ENCODE measurements around the gene RAPGEF3. TPM values are rescaled to one million over a fixed set of nuclear protein-coding genes. Genes with fewer than 3 reads are reported as not detected.

The RAPGEF3 gene
- total RNA-seq, 3 donors from 2014 or later, result 40.6 to 87.8 (median 60.3) TPM

DNA sequence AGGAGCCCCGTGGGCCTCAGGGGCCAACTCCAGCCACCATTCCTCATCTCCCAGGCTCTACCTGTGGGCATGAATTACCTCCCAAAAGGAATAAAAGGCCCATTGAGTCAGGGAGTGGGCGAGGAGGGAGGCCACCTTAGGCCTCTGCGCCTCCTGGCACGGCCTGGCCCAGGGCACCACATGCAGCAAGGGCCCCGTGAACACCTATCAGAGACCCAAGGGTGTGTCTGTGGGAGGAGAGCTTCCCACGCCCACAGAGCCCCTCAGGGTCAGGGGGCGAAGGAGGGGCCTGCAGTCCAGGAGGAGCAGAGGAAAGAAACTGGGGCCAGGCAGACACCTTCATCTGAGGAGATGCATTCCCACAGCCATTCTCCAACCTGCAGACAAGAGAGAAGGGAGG, 12.2 kb downstream of the RAPGEF3 start:
- peaks cover 0 to 5% of the 10 kb centered on the region in 2 donors for H3K4me1 ChIP-seq
- TF ChIP-seq, protein P1, sequence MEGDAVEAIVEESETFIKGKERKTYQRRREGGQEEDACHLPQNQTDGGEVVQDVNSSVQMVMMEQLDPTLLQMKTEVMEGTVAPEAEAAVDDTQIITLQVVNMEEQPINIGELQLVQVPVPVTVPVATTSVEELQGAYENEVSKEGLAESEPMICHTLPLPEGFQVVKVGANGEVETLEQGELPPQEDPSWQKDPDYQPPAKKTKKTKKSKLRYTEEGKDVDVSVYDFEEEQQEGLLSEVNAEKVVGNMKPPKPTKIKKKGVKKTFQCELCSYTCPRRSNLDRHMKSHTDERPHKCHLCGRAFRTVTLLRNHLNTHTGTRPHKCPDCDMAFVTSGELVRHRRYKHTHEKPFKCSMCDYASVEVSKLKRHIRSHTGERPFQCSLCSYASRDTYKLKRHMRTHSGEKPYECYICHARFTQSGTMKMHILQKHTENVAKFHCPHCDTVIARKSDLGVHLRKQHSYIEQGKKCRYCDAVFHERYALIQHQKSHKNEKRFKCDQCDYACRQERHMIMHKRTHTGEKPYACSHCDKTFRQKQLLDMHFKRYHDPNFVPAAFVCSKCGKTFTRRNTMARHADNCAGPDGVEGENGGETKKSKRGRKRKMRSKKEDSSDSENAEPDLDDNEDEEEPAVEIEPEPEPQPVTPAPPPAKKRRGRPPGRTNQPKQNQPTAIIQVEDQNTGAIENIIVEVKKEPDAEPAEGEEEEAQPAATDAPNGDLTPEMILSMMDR (IDR thresholded peaks at IDR 0.05), result no peak
- TF ChIP-seq POLR2A (IDR thresholded peaks at IDR 0.05) (no peak), POLR2AphosphoS5 (IDR thresholded peaks at IDR 0.05) (no peak)
- intact Hi-C loops (cut with DNase I; ENCODE audit: low total_unique reads), result no loop called here

DNA sequence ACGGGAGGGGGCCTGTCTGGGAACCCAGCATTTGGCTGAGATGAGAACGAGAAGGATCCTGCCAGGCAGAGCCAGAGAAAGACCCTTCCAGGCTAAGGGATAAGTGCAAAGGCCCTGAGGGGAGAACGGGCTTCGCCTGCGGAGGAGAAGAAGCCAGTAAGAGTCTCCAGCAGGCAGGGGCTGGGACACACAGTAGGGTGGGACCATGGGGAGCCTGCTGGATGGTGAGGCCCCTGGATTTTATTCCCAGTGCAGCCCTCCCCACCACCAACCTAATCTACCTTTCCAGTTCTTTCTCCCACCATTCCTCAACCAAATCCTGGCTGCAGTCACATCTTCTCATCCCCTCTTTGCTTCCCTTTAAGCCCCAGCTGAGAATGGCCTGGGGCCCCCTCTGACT, 12.6 kb downstream of the RAPGEF3 start:
- Histone ChIP-seq H3K27ac (peak overlapping the region in 1 of 2 donors; percentile 19), H3K4me1 (peaks cover 0 to 9% of the 10 kb centered on the region in 2 donors), H3K36me3 (no peaks in the 10 kb centered on the region), H3K27me3 (no peaks in the 10 kb centered on the region), H3K9me3 (no peaks in the 10 kb centered on the region), H3K4me3 (no peak overlapping the region)
- intact Hi-C loops (cut with DNase I; ENCODE audit: low total_unique reads), result no loop called here
- DNase-seq (ENCODE audit: low spot score in 2 of 2), result no peak
- TF ChIP-seq, protein P1 (IDR thresholded peaks at IDR 0.05), result no peak
- TF ChIP-seq POLR2AphosphoS5 (IDR thresholded peaks at IDR 0.05) (no peak), POLR2A (IDR thresholded peaks at IDR 0.05) (no peak)

More for the DNA sequence above, 12.2 kb downstream of the RAPGEF3 start:
- no peak for DNase-seq (ENCODE audit: low spot score in 2 of 2)
- Histone ChIP-seq H3K27me3 (no peaks in the 10 kb centered on the region), H3K36me3 (no peaks in the 10 kb centered on the region), H3K4me3 (no peak overlapping the region), H3K9me3 (no peaks in the 10 kb centered on the region), H3K27ac (peak overlapping the region in 1 of 2 donors; percentile 19)

DNA sequence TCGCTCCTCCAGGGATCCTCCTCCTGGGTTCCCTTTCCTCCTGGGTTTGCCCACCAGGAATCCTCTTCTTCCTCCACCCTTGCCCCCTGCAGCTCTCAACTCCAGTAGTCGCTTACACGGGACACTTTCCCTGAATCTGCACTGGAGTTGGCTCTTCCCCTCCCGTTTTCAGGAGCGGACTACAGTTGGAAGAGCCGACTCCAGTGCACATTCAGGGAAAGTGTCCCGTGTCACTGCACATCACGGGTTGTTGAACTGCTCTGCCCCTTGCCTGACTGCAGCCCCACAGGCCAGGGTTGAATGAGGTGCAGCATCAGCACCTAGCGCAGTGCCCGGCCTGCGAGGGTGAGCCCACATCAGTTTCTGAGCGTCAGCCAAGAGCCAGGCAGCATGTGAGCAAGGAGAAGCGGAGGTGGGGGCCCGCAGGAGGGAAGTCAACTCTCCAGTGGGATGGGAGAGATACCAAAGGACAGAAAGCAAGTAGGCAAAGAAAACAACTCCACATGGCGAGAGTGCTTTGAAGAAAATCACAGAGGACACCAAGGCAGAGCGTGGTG, 13.1 kb downstream of the RAPGEF3 start:
- DNase-seq (ENCODE audit: low spot score in 2 of 2), result no peak
- no peak overlapping the region for H3K27ac ChIP-seq
- H3K4me1 ChIP-seq, result peaks cover 0 to 9% of the 10 kb centered on the region in 2 donors
- intact Hi-C loops (cut with DNase I; ENCODE audit: low total_unique reads), result no loop called here
- no peaks in the 10 kb centered on the region for H3K9me3 ChIP-seq
- no peaks in the 10 kb centered on the region for H3K36me3 ChIP-seq
- no peak overlapping the region for H3K4me3 ChIP-seq
- no peaks in the 10 kb centered on the region for H3K27me3 ChIP-seq
- TF ChIP-seq POLR2A (IDR thresholded peaks at IDR 0.05) (no peak), POLR2AphosphoS5 (IDR thresholded peaks at IDR 0.05) (no peak)
- TF ChIP-seq, protein P1 (IDR thresholded peaks at IDR 0.05), result no peak

DNA sequence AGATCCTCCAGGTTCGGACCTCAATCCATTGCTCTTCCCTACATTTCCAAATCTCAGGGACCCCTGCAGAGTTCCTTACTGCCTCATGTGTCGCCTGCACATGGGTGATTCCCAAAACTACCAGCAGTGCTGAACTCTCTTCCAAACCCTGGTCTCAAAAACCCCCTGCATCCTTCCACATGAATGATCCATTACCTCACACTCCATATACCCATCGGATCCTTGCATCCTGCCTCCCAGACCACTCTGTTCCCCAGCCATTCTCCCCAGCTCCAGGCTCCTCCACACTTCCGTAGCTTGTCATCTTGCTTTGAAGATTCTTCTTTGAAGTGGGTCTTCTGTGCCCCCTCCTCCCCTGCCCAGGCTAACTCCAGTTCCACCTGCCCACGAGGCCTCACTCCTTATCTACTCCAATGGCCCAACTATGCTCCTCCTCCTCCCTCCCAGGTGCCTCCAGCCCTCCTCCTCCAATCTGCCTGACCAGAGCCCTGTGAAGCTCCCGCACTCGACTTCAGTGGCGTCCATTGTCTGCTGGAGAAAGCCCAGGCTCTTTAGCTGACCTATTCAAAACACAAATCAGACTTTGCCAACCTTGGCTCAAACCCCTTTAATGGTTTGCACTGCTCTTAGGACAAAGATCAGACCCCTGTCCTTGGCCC, 13.8 kb downstream of the RAPGEF3 start:
- H3K4me1 ChIP-seq, result peaks cover 0 to 9% of the 10 kb centered on the region in 2 donors
- TF ChIP-seq, protein P1 (IDR thresholded peaks at IDR 0.05), result no peak
- TF ChIP-seq POLR2A (IDR thresholded peaks at IDR 0.05) (no peak), POLR2AphosphoS5 (IDR thresholded peaks at IDR 0.05) (no peak)
- H3K9me3 ChIP-seq, result no peaks in the 10 kb centered on the region
- no peaks in the 10 kb centered on the region for H3K36me3 ChIP-seq
- no peak overlapping the region for H3K4me3 ChIP-seq
- no peak overlapping the region for H3K27ac ChIP-seq
- intact Hi-C loops (cut with DNase I; ENCODE audit: low total_unique reads), result loop anchor here (5.0 kb wide), 1 partner anchor 37 kb away; no protein-coding TSS in a partner anchor
- DNase-seq (ENCODE audit: low spot score in 2 of 2), result no peak
- no peaks in the 10 kb centered on the region for H3K27me3 ChIP-seq

DNA sequence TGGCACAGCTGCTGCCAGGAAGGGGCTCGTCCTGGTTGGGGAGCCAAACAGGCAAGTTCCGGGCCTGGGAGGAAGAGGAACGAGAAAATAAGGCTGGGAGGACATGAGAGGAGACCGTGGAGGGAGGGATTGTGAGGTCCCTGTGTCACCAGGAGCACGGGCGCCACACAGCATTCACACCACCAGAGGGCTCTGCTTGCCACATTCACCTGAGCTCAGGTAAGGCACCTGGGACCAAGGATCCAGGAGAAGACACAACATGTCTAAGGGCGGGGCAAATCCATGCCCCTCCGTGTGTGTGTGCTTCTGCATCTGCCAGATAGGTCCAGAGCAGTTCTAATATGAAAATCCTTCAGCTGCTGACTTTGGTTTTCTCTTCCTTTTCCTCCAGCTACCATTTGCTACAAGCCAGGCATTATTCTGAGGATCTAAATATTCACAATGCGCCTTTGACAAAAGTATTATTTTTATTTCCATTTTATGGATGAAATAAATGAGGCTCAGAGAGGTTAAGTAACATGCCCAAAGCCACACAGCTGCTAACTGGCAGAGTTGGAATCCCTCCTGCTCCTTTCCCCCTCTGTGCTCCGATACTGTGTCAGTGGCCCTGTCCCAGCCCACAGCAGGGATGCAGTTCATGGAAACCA, 14.6 kb downstream of the RAPGEF3 start:
- intact Hi-C loops (cut with DNase I; ENCODE audit: low total_unique reads), result loop anchor here (5.0 kb wide), 1 partner anchor 38 kb away; no protein-coding TSS in a partner anchor
- Histone ChIP-seq H3K27me3 (no peaks in the 10 kb centered on the region), H3K9me3 (no peaks in the 10 kb centered on the region), H3K4me3 (no peak overlapping the region), H3K36me3 (no peaks in the 10 kb centered on the region), H3K27ac (peak overlapping the region in 1 of 2 donors; percentile 12), H3K4me1 (peaks cover 0 to 9% of the 10 kb centered on the region in 2 donors)
- TF ChIP-seq POLR2A (IDR thresholded peaks at IDR 0.05) (no peak), POLR2AphosphoS5 (IDR thresholded peaks at IDR 0.05) (peak in 1 of 3 donors; percentile 21)
- TF ChIP-seq, protein P1 (IDR thresholded peaks at IDR 0.05), result peak; percentile 68 to 89 (median 80)
- DNase-seq (ENCODE audit: low spot score in 2 of 2), result peak; percentile 82 to 86

All from breast epithelium (tissue), 4 donors.